ENCODE measurements around the gene FAM209A.

FAM209A gene

DNA sequence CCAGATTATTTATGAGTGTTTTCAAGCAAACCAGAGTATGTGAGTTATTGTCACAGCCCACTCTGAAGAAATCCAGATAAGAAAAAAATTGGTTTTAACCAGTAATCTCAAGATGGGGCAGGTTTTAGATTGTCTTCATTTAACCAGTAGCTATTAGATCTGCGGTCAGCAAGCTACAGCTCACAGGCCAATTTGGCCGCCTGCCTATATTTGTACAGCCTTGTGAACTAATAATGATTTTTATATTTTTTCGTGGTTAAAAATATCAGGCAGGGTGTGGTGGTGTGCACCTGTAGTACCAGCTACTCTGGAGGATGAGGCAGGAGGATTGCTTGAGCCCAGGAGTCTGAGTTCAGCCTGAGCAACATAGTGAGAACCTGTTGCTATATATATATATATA is 13.5 kb downstream of the FAM209A start:
- no peak overlapping the region for H3K27ac ChIP-seq
- DNase-seq (ENCODE audit: low spot score), result no peak
- TF ChIP-seq, protein P1, sequence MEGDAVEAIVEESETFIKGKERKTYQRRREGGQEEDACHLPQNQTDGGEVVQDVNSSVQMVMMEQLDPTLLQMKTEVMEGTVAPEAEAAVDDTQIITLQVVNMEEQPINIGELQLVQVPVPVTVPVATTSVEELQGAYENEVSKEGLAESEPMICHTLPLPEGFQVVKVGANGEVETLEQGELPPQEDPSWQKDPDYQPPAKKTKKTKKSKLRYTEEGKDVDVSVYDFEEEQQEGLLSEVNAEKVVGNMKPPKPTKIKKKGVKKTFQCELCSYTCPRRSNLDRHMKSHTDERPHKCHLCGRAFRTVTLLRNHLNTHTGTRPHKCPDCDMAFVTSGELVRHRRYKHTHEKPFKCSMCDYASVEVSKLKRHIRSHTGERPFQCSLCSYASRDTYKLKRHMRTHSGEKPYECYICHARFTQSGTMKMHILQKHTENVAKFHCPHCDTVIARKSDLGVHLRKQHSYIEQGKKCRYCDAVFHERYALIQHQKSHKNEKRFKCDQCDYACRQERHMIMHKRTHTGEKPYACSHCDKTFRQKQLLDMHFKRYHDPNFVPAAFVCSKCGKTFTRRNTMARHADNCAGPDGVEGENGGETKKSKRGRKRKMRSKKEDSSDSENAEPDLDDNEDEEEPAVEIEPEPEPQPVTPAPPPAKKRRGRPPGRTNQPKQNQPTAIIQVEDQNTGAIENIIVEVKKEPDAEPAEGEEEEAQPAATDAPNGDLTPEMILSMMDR (conservative IDR thresholded peaks at IDR 0.05; ENCODE audit: low read depth), result no peak
- POLR2A ChIA-PET (ENCODE audit: low non-redundant PET), result no interaction called here
- CTCF ChIA-PET, result interaction anchor here (0.8 to 2.6 kb wide), 2 partner anchors 13 to 433 kb away, joined by 3 to 9 read pairs; no protein-coding TSS in a partner anchor

DNA sequence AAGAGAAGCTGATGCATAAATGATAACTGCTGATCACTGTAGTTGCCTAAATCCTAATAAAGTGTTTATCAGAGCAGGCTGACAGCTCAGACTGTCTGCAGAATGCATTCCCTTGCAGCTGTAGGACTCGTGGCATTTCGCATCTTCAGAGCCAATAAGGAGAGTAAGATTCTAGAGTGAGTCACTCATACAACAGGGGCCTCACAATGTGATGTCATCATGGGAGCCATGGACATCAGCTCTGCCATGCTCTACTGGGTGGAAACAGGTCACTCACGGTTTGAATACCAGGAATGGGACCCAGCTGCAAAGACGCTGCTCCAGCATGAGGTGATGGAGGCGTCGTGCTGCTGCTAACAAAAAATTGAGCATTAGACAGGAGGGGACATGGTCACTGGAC is 15.9 kb downstream of the FAM209A start:
- TF ChIP-seq, protein P1 (conservative IDR thresholded peaks at IDR 0.05; ENCODE audit: low read depth), result no peak
- no peak overlapping the region for H3K27ac ChIP-seq
- no peak for DNase-seq (ENCODE audit: low spot score)
- ChIA-PET POLR2A (ENCODE audit: low non-redundant PET) (no interaction called here), CTCF (interaction anchor here (0.6 to 1.5 kb wide), 4 partner anchors 10 to 1859 kb away, joined by 3 to 8 read pairs (median 3); no protein-coding TSS in a partner anchor)

DNA sequence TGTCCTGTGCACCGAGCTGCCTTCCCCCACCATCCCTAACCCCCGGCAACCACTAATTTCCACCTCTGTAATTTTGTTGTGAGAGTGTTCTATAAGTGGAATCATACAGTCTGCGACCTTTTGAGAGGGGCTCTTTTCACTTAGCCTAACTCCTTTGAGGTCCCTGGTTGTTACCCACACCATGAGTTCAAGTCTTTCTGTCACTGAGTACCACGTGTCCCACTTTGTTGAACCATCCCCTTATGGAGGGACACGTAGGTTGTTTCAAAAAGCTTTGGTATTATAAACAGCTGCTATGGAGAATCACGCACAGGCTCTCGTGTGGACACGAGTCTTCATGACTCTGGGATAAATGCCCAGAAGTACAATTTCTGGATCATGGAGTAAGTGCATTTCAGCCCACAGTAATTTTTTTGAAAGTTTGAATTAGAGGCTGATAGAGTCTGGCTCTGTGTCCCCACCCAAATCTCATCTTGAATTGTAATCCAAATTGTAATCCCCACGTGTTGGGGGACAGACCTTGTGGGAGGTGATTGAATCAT is 18.0 kb downstream of the FAM209A start:
- ChIA-PET POLR2A (ENCODE audit: low non-redundant PET) (no interaction called here), CTCF (interaction anchor here (0.5 to 0.7 kb wide), 3 partner anchors 61 to 510 kb away, joined by 3 to 5 read pairs (median 3); no protein-coding TSS in a partner anchor)
- no peak overlapping the region for H3K27ac ChIP-seq
- TF ChIP-seq, protein P1 (conservative IDR thresholded peaks at IDR 0.05; ENCODE audit: low read depth), result no peak
- no peak for DNase-seq (ENCODE audit: low spot score)

DNA sequence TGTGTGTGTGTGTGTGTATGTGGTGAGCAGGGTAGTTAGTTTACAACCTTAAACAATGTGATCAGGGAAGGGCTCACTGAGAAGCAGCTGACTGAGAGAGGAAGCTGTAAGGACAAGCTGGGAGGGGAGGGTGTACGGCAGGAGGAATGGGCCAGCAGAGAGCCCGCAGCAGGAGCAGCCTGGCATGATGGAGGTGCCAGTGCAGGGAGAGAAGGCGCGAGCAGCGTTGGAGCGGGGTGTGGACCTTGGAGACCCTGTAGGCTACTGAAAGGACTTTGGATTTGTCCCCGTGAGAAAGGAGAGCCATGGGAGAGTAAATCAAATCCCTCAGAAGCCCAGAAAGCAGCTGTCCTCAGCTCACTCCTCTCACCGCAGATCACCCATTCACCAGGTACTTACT is 27.0 kb downstream of the FAM209A start:
- no peak overlapping the region for H3K27ac ChIP-seq
- POLR2A ChIA-PET (ENCODE audit: low non-redundant PET), result no interaction called here
- TF ChIP-seq, protein P1 (conservative IDR thresholded peaks at IDR 0.05; ENCODE audit: low read depth), result no peak
- no peak for DNase-seq (ENCODE audit: low spot score)
- CTCF ChIA-PET, result interaction anchor here (0.6 to 4.7 kb wide), 15 partner anchors 18 to 803 kb away, joined by 3 to 52 read pairs (median 5); no protein-coding TSS in a partner anchor

DNA sequence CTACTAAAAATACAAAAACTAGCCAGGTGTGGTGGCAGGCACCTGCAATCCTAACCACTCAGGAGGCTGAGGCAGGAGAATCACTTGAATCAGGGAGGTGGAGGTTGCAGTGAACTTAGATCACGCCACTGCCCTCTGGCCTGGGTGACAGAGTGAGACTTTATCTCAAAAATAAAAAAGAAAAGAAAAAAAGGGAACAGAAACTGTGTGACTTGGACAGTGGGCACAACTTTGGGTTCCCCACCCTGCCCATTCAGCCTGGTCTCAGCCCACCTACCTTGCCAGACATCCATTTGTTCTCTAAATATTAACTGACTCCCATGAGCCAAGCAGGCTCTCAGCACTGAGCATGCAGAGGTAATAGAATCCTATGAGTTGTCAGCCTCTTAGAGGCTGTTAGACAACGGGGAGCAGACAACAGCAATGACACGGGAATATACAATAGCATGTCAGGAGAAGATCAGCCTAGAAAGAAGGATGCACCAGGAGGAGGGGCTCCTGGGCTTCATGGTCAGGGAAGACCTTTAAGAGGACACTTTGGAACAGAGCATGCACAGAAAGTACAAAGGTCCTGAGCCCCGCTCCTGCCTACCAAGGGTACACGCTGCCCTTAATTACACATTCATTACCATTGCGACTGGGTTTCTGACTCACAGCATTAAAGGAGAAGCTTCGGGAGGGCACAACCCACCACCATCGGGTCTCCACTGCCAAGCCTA is 28.5 kb downstream of the FAM209A start:
- POLR2A ChIA-PET (ENCODE audit: low non-redundant PET), result no interaction called here
- no peak for DNase-seq (ENCODE audit: low spot score)
- CTCF ChIA-PET, result no interaction called here
- H3K27ac ChIP-seq, result no peak overlapping the region
- TF ChIP-seq, protein P1 (conservative IDR thresholded peaks at IDR 0.05; ENCODE audit: low read depth), result no peak

DNA sequence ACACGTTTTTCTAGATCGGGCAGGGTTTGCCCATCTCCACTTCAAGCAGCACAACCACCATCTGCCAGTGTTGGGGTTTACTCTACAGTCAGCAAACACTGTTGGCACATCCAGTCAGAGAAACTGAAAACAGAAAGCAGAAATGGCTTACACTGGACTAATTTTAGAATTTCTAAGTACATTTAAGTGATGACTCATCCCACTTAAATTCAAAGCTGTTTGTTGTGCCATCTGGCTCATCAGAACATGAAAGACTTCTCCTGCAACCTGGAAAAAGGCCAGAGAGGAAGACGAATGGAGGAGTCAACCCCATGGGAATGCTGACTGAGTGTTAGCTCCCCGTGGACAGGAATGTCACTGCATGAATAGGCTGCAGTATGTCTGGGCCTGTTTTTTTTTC is 30.3 kb downstream of the FAM209A start:
- no peak overlapping the region for H3K27ac ChIP-seq
- peak; percentile 99 for DNase-seq (ENCODE audit: low spot score)
- CTCF ChIA-PET, result interaction anchor here (0.6 to 1.7 kb wide), 7 partner anchors 22 to 537 kb away, joined by 3 to 9 read pairs (median 3); no protein-coding TSS in a partner anchor
- POLR2A ChIA-PET (ENCODE audit: low non-redundant PET), result no interaction called here
- TF ChIP-seq, protein P1 (conservative IDR thresholded peaks at IDR 0.05; ENCODE audit: low read depth), result peak; percentile 47; the same call in 1 of the 2 replicates

Measured in RWPE1 (cell line).